ENCODE data around the gene RIMBP2. TPM values are rescaled to one million over a fixed set of nuclear protein-coding genes. Genes with fewer than 3 reads are reported as not detected.

The RIMBP2 gene
- total and polyA plus RNA-seq, 9 of the 15 experiments (the other 6 are each of a cell fraction or from before 2014, with no cell fraction given): not detected

- TF ChIP-seq, protein P1, sequence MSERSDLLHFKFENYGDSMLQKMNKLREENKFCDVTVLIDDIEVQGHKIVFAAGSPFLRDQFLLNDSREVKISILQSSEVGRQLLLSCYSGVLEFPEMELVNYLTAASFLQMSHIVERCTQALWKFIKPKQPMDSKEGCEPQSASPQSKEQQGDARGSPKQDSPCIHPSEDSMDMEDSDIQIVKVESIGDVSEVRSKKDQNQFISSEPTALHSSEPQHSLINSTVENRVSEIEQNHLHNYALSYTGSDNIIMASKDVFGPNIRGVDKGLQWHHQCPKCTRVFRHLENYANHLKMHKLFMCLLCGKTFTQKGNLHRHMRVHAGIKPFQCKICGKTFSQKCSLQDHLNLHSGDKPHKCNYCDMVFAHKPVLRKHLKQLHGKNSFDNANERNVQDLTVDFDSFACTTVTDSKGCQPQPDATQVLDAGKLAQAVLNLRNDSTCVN (CRISPR knock-in tag; IDR thresholded peaks at IDR 0.05): no peak
- TF ChIP-seq CBFA2T2 (conservative IDR thresholded peaks at IDR 0.05): no peak
Observed at GRCh38 chr12:130427381-130427887, 288.7 kb downstream of the RIMBP2 start (continued).

DNA sequence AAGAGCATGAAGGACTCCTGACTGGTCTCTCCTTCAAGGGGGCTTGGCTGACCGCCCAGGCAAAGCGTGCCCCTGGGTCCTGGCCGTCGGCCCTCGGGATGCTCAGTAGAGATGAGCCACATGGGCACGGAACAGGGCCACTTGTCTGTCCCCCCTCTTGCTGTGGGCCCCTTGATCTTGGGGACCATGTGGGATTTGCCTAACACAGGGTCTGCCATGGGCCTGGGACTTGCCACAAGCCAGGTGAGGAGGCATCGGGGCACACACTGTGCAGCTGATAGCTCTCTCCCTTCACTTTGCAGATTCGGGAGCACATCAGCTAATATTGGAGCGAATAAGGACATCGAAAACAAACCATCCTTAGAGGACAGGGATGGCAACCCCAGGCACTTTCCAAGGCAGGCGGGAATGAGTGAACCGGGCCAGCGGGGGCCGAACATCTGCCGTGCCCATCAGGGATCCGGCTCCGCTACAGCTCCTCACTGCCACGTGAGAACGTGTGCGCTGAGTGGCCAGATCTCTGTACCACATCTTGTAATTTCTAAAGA is 290.3 kb downstream of the RIMBP2 start:
- FAIRE-seq (no peak), DNase-seq (ENCODE audit: extremely low read depth in 1 of 4, low spot score in 3 of 4) (no peak), ATAC-seq (no peak)
- no peaks in the 10 kb centered on the region for H3K79me2 ChIP-seq (ENCODE audit: control insufficient read depth, insufficient read depth, low read length)
- H3K27ac ChIP-seq (ENCODE audit: extremely low read depth, low read depth, low read length): no peak overlapping the region
- H3K9me3 ChIP-seq (replicated peaks; ENCODE audit: control insufficient read depth, insufficient read depth, low read depth, low read length): no peaks in the 10 kb centered on the region
- intact Hi-C loops (cut with micrococcal nuclease): no loop called here
- no peaks in the 10 kb centered on the region for H3K9me1 ChIP-seq (ENCODE audit: control insufficient read depth, insufficient read depth, low read length)
- TF ChIP-seq ZNF316 (IDR thresholded peaks at IDR 0.05) (no peak), USF1 (CRISPR knock-in tag; IDR thresholded peaks at IDR 0.05) (no peak), CREB3 (tag; conservative IDR thresholded peaks at IDR 0.05; ENCODE audit: low read depth) (no peak), STAT5B (CRISPR knock-in tag; IDR thresholded peaks at IDR 0.05) (no peak), BDP1 (IDR thresholded peaks at IDR 0.05; ENCODE audit: insufficient read depth, insufficient read length) (no peak), ZNF197 (CRISPR knock-in tag; IDR thresholded peaks at IDR 0.05; ENCODE audit: low read depth) (no peak), ZNF274 (IDR thresholded peaks at IDR 0.05; ENCODE audit: borderline replicate concordance, low read depth, low read length) (no peak), ZNF354B (CRISPR knock-in tag; IDR thresholded peaks at IDR 0.05) (no peak), SRF (CRISPR knock-in tag; IDR thresholded peaks at IDR 0.05) (no peak), ZNF133 (CRISPR knock-in tag; IDR thresholded peaks at IDR 0.05) (no peak), CBX5 (IDR thresholded peaks at IDR 0.05; ENCODE audit: borderline replicate concordance, low read depth) (no peak), POLR2A (conservative IDR thresholded peaks at IDR 0.05) (no peak), RFX7 (CRISPR knock-in tag; IDR thresholded peaks at IDR 0.05) (no peak), CHD1 (IDR thresholded peaks at IDR 0.05; ENCODE audit: low read length) (no peak)
- TF ChIP-seq, protein P2, sequence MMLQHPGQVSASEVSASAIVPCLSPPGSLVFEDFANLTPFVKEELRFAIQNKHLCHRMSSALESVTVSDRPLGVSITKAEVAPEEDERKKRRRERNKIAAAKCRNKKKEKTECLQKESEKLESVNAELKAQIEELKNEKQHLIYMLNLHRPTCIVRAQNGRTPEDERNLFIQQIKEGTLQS (IDR thresholded peaks at IDR 0.05): no peak
- TF ChIP-seq, protein P2 (CRISPR knock-in tag; conservative IDR thresholded peaks at IDR 0.05): no peak
- peaks cover 0 to 7% of the 10 kb centered on the region in 2 experiments; a peak in 2 of 5 replicates for H3K4me1 ChIP-seq (replicated peaks in 1 of 2; ENCODE audit: control insufficient read depth in 2 of 2, insufficient read depth in 2 of 2, low read length in 2 of 2)
- 2% methylated on average over 17 of the region's 20 CpGs for WGBS (ENCODE audit: insufficient coverage, low coverage, missing lambda C conversion rate)
- H2AFZ ChIP-seq (ENCODE audit: low read depth, low read length): no peak overlapping the region
- ChIA-PET POLR2A (no interaction called here), CTCF (ENCODE audit: low intra/inter-chr PET ratio) (interaction anchor here (0.6 kb wide), 1 partner anchor 667 kb away, joined by 3 read pairs; no protein-coding TSS in a partner anchor)
- no peak overlapping the region for H3K4me3 ChIP-seq
- no peak overlapping the region for H3K9ac ChIP-seq (ENCODE audit: insufficient read depth in 1 of 2, low read depth in 2 of 2, low read length in 2 of 2)
- H3K4me2 ChIP-seq (ENCODE audit: insufficient read depth, low read length): no peak overlapping the region
- no TSS peak for BruUV-seq (replicated peaks)
- H3K36me3 ChIP-seq (ENCODE audit: control insufficient read depth, insufficient read depth, low read length): no peaks in the 10 kb centered on the region
- in situ Hi-C loops (cut with MboI): no loop called here
- peaks cover 10% of the 10 kb centered on the region; the same call in 1 of the 2 replicates for H4K20me1 ChIP-seq (replicated peaks; ENCODE audit: control insufficient read depth, insufficient read depth, low read length)
- peaks cover 32 to 85% of the 10 kb centered on the region in 2 experiments for H3K27me3 ChIP-seq (ENCODE audit: control insufficient read depth in 2 of 2, insufficient read depth in 2 of 2, low read length in 2 of 2)

Measured in K562 (cell line).